ENCODE results near the gene DSC1.

DSC1 gene

GRCh38 chr18:31103423-31103822 lies 59.2 kb downstream of the DSC1 start:
- Histone ChIP-seq H3K9ac (no peak overlapping the region), H3K27me3 (ENCODE audit: control insufficient read depth, insufficient read depth, low read length) (no peaks in the 10 kb centered on the region), H2AFZ (no peak overlapping the region), H3K9me3 (ENCODE audit: control insufficient read depth, low read length) (no peaks in the 10 kb centered on the region), H3K4me3 (ENCODE audit: low read depth, low read length) (no peak overlapping the region), H3K36me3 (ENCODE audit: control insufficient read depth, insufficient read depth, low read length) (no peaks in the 10 kb centered on the region), H3K79me2 (peaks cover 11% of the 10 kb centered on the region), H3K4me2 (ENCODE audit: low read length) (no peak overlapping the region), H3K4me1 (peaks cover 17% of the 10 kb centered on the region), H3K27ac (no peak overlapping the region)
- no peak for TF ChIP-seq CTCF (IDR thresholded peaks at IDR 0.05)

GRCh38 chr18:31102941-31103340 lies 59.7 kb downstream of the DSC1 start:
- Histone ChIP-seq H3K9ac (no peak overlapping the region), H3K79me2 (peaks cover 14% of the 10 kb centered on the region), H2AFZ (peak overlapping the region; percentile 97), H3K27ac (peak overlapping the region; percentile 99), H3K36me3 (ENCODE audit: control insufficient read depth, insufficient read depth, low read length) (no peaks in the 10 kb centered on the region), H3K4me2 (ENCODE audit: low read length) (peak overlapping the region; percentile 94), H3K4me1 (peaks cover 17% of the 10 kb centered on the region), H3K27me3 (ENCODE audit: control insufficient read depth, insufficient read depth, low read length) (no peaks in the 10 kb centered on the region), H3K9me3 (ENCODE audit: control insufficient read depth, low read length) (no peaks in the 10 kb centered on the region), H3K4me3 (ENCODE audit: low read depth, low read length) (peak overlapping the region; percentile 93)
- TF ChIP-seq CTCF (IDR thresholded peaks at IDR 0.05), result no peak

- no peaks in the 10 kb centered on the region for H3K27me3 ChIP-seq (ENCODE audit: control insufficient read depth, insufficient read depth, low read length)
- peaks cover 17% of the 10 kb centered on the region for H3K4me1 ChIP-seq
- H3K27ac ChIP-seq, result peak within 1 kb of the TSS; percentile 99
- TF ChIP-seq CTCF (IDR thresholded peaks at IDR 0.05), result no peak
- no peaks in the 10 kb centered on the region for H3K9me3 ChIP-seq (ENCODE audit: control insufficient read depth, low read length)
- H3K4me3 ChIP-seq (ENCODE audit: low read depth, low read length), result peak within 1 kb of the TSS; percentile 93
- H2AFZ ChIP-seq, result peak within 1 kb of the TSS; percentile 97
- peak within 1 kb of the TSS; percentile 94 for H3K4me2 ChIP-seq (ENCODE audit: low read length)
- peak within 1 kb of the TSS; percentile 100 for H3K9ac ChIP-seq
- H3K36me3 ChIP-seq (ENCODE audit: control insufficient read depth, insufficient read depth, low read length), result no peaks in the 10 kb centered on the region
- H3K79me2 ChIP-seq, result peaks cover 18% of the 10 kb centered on the region
Observed at GRCh38 chr18:31102025-31102684, 60.5 kb downstream of the DSC1 start, which contains the start of gene DSC2. Gene DSC2 (minus strand): TSS chr18:31102421. CDS start chr18:31101971, 450 bp downstream.

- TF ChIP-seq CTCF (IDR thresholded peaks at IDR 0.05), result peak; percentile 25
- Histone ChIP-seq H3K4me3 (ENCODE audit: low read depth, low read length) (peak overlapping the region; percentile 93), H3K79me2 (peaks cover 23% of the 10 kb centered on the region), H3K4me1 (peaks cover 17% of the 10 kb centered on the region), H3K9me3 (ENCODE audit: control insufficient read depth, low read length) (no peaks in the 10 kb centered on the region), H3K36me3 (ENCODE audit: control insufficient read depth, insufficient read depth, low read length) (no peaks in the 10 kb centered on the region), H3K9ac (peak overlapping the region; percentile 100), H3K4me2 (ENCODE audit: low read length) (peak overlapping the region; percentile 94), H3K27ac (peak overlapping the region; percentile 99), H3K27me3 (ENCODE audit: control insufficient read depth, insufficient read depth, low read length) (no peaks in the 10 kb centered on the region), H2AFZ (peak overlapping the region; percentile 97)
Observed at GRCh38 chr18:31101183-31102024, 61.3 kb downstream of the DSC1 start.
